ENCODE results near the gene TEAD1.

Gene TEAD1

GRCh38 chr11:12793065-12793464 lies 118.8 kb downstream of the TEAD1 start:
- no peak for DNase-seq

- no peak for DNase-seq
Measured at GRCh38 chr11:12793506-12793905, 119.3 kb downstream of the TEAD1 start.

- no peak for DNase-seq
Measured at GRCh38 chr11:12794576-12795230, 120.5 kb downstream of the TEAD1 start.

GRCh38 chr11:12797996-12798395 lies 123.8 kb downstream of the TEAD1 start:
- DNase-seq: no peak

- DNase-seq: no peak
Measured at GRCh38 chr11:12798609-12799011, 124.4 kb downstream of the TEAD1 start.

GRCh38 chr11:12799334-12799835 lies 125.2 kb downstream of the TEAD1 start:
- DNase-seq: no peak

GRCh38 chr11:12800032-12800671 lies 125.9 kb downstream of the TEAD1 start:
- no peak for DNase-seq

GRCh38 chr11:12800871-12801270 lies 126.7 kb downstream of the TEAD1 start:
- DNase-seq: no peak

GRCh38 chr11:12801976-12802375 lies 127.8 kb downstream of the TEAD1 start:
- no peak for DNase-seq

- DNase-seq: no peak
Measured at GRCh38 chr11:12802418-12803085, 128.3 kb downstream of the TEAD1 start.

GRCh38 chr11:12803086-12803826 lies 129.0 kb downstream of the TEAD1 start:
- no peak for DNase-seq

- DNase-seq: no peak
Measured at GRCh38 chr11:12806113-12806512, 131.9 kb downstream of the TEAD1 start.

GRCh38 chr11:12807621-12808020 lies 133.4 kb downstream of the TEAD1 start:
- DNase-seq: no peak

GRCh38 chr11:12808519-12808918 lies 134.3 kb downstream of the TEAD1 start:
- no peak for DNase-seq

GRCh38 chr11:12809364-12809763 lies 135.1 kb downstream of the TEAD1 start:
- no peak for DNase-seq

- no peak for DNase-seq
Measured at GRCh38 chr11:12809864-12810567, 135.8 kb downstream of the TEAD1 start.

- no peak for DNase-seq
Measured at GRCh38 chr11:12810568-12810894, 136.3 kb downstream of the TEAD1 start.

GRCh38 chr11:12811861-12812260 lies 137.6 kb downstream of the TEAD1 start:
- DNase-seq: no peak

- no peak for DNase-seq
Measured at GRCh38 chr11:12812849-12813248, 138.6 kb downstream of the TEAD1 start.

- DNase-seq: no peak
Measured at GRCh38 chr11:12813371-12814225, 139.4 kb downstream of the TEAD1 start.

- DNase-seq: no peak
Measured at GRCh38 chr11:12815129-12815480, 140.9 kb downstream of the TEAD1 start.

- no peak for DNase-seq
Measured at GRCh38 chr11:12815931-12816494, 141.8 kb downstream of the TEAD1 start.

Data from stimulated activated CD4-positive, alpha-beta T cell treated with anti-CD3 and anti-CD28 coated beads, Interleukin-2, amount 100 ng/mL, for 48 hours (primary cell).